Measurements from ENCODE around the gene SUPT20H. TPM values are rescaled to one million over a fixed set of nuclear protein-coding genes. Genes with fewer than 3 reads are reported as not detected.

The SUPT20H gene
- total and polyA plus RNA-seq, 2 experiments from 2014 or later = 68.7 to 98.2 TPM

GRCh38 chr13:36986462-36987240 lies 72.8 kb downstream of the SUPT20H start (continued):
- TF ChIP-seq REST (IDR thresholded peaks at IDR 0.05; ENCODE audit: unreplicated experiment) = no peak
- TF ChIP-seq POLR2AphosphoS5 (IDR thresholded peaks at IDR 0.05; ENCODE audit: low read depth) = no peak

DNA sequence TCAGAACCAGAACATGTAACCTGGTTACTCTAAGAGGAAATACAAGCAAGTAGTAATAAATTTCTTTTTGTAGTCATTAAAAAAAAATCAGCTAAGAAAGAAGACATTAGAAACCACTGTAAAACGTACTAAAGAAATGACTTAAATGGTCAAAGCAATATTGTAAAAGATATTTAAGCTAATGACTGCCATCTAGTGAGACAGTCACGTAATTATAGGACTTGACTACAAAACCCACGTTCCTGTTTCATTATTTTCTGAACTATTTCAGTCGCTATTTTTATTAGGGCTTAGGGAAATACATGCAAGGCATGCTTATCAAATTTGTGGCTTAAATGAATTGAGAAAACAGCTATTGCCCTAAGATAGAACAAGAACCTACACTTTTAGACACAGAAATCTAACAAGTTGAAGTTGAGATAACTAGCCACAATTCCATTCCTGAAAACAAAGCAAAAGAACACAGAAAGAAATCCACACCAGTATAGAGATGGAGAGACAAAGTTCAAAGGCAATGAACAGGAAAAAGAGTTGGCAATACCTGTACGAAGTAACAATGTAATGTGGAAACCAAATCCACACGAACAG lies 78.2 kb downstream of the SUPT20H start:
- no peaks in the 10 kb centered on the region for H3K79me2 ChIP-seq (replicated peaks; ENCODE audit: insufficient read depth)
- H3K9me2 ChIP-seq (ENCODE audit: insufficient read depth) = no peaks in the 10 kb centered on the region
- H3K27me3 ChIP-seq (ENCODE audit: insufficient read depth) = no peaks in the 10 kb centered on the region
- H3K4me1 ChIP-seq (ENCODE audit: insufficient read depth) = no peaks in the 10 kb centered on the region
- no peaks in the 10 kb centered on the region; the same call in 2 of the 3 replicates for H3K9me3 Mint-ChIP-seq
- peaks cover 45% of the 10 kb centered on the region for H3K36me3 Mint-ChIP-seq (ENCODE audit: low read depth)
- no peak overlapping the region for H3K4me3 Mint-ChIP-seq
- no peaks in the 10 kb centered on the region for H4K20me1 ChIP-seq (replicated peaks; ENCODE audit: insufficient read depth)
- no peak overlapping the region for H2AFZ ChIP-seq
- H3K36me3 ChIP-seq (ENCODE audit: insufficient read depth) = peaks cover 15% of the 10 kb centered on the region; the same call in 1 of the 2 replicates
- ATAC-seq (no peak), DNase-seq (ENCODE audit: low spot score) (peak; percentile 56)
- H3K27ac ChIP-seq (ENCODE audit: low read depth) = no peak overlapping the region
- no peak overlapping the region for H3K4me2 ChIP-seq
- no peak overlapping the region for H3K27ac Mint-ChIP-seq
- no peaks in the 10 kb centered on the region for H3K27me3 Mint-ChIP-seq (ENCODE audit: insufficient read depth, low read depth, poor library complexity)
- H3K4me1 Mint-ChIP-seq = no peaks in the 10 kb centered on the region
- no peaks in the 10 kb centered on the region for H3F3A ChIP-seq (replicated peaks; ENCODE audit: low read depth)
- no peak overlapping the region for H3K4me3 ChIP-seq
- TF ChIP-seq POLR2AphosphoS5 (IDR thresholded peaks at IDR 0.05; ENCODE audit: low read depth) (no peak), STAT1 (IDR thresholded peaks at IDR 0.05; ENCODE audit: unreplicated experiment) (no peak), ZNF114 (CRISPR knock-in tag; IDR thresholded peaks at IDR 0.05) (no peak), NANOG (IDR thresholded peaks at IDR 0.05; ENCODE audit: borderline replicate concordance) (no peak), ZNF331 (CRISPR knock-in tag; IDR thresholded peaks at IDR 0.05; ENCODE audit: low read depth) (no peak)
- TF ChIP-seq, protein P1, sequence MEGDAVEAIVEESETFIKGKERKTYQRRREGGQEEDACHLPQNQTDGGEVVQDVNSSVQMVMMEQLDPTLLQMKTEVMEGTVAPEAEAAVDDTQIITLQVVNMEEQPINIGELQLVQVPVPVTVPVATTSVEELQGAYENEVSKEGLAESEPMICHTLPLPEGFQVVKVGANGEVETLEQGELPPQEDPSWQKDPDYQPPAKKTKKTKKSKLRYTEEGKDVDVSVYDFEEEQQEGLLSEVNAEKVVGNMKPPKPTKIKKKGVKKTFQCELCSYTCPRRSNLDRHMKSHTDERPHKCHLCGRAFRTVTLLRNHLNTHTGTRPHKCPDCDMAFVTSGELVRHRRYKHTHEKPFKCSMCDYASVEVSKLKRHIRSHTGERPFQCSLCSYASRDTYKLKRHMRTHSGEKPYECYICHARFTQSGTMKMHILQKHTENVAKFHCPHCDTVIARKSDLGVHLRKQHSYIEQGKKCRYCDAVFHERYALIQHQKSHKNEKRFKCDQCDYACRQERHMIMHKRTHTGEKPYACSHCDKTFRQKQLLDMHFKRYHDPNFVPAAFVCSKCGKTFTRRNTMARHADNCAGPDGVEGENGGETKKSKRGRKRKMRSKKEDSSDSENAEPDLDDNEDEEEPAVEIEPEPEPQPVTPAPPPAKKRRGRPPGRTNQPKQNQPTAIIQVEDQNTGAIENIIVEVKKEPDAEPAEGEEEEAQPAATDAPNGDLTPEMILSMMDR (conservative IDR thresholded peaks at IDR 0.05; ENCODE audit: low read depth in 2 of 2) = peak; percentile 45 to 62
